LNCAP (cell line): ENCODE results near the gene PCNX1.

Source experiments
- CTCF ChIP-seq: fragments of 450-650 bp; IDR thresholded peaks from 2 replicates; pipeline ENCODE4 v1.5.1; 2017; ENCODE audit warnings: mild to moderate bottlenecking

The PCNX1 gene

GRCh38 chr14:70879448-70879847, 27.8 kb upstream of the PCNX1 start:
- TF ChIP-seq CTCF, result no peak

GRCh38 chr14:70881549-70882177, 25.6 kb upstream of the PCNX1 start:
- TF ChIP-seq CTCF, result no peak

- no peak for TF ChIP-seq CTCF
Observed at GRCh38 chr14:70882776-70883492, 24.3 kb upstream of the PCNX1 start.

GRCh38 chr14:70884595-70885342, 22.5 kb upstream of the PCNX1 start:
- TF ChIP-seq CTCF, result no peak

- no peak for TF ChIP-seq CTCF
Observed at GRCh38 chr14:70885343-70886022, 21.8 kb upstream of the PCNX1 start.

- no peak for TF ChIP-seq CTCF
Observed at GRCh38 chr14:70886421-70887206, 20.6 kb upstream of the PCNX1 start.
